GM18870 (cell line): ENCODE results near the gene CHCHD6.

ENCODE experiments used
- ATAC-seq: cut with Tn5 transposase; IDR thresholded peaks from one replicate; pipeline ENCODE4 v1.9.1; 2021; ENCODE audit warnings: moderate library complexity; ENCODE audit not compliant: unreplicated experiment

The CHCHD6 gene

DNA sequence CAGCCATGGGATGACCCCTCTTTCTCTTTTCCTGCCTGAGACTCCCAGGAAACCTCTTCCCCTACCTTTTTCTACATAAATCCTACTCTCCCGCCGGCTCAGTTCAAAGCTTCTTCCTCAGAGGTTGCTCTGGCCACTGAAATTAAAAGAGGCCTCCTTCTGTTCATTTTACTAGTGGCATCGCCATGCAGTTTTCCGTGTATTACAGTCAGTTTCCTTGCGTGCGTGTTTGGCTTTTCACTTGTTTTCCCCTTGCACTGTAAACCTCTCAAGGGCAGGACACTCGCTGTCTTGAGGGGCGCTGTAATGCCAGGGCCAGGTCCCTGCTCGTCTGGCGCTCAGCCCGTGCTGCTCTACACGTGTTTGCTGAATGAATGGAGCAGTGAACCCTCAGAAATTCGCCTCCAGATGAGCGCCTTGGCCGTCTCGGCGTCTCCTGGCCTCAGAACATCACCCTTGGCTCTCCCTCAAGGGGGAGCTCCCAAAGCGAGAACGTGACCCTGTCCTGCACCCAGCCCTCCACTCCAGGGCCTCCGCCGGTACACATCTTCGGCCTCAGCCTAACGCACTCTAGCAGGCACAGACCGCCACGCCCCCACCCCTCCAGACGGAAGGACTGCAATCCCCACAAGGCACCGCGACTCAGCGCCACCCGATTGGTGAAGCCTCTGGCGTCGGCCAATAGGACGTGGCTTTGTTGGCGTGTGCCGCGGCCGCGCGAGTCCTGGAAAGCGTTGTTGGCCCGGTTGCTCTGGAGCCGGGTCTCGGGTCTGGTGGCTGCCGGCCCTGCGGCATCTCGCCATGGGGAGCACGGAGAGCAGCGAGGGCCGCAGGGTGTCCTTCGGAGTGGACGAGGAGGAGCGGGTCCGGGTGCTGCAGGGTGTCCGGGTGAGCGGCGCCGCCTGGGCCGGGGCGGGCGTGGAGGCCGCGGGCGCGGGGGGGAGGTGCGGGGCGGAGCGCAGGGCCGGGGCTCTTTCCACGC lies at the start of gene CHCHD6:
CHCHD6 (plus strand) TSS at position 729 of the 982 bp plus-strand sequence; CDS start at position 802, 73 bp downstream.
- ATAC-seq: peak; percentile 78

DNA sequence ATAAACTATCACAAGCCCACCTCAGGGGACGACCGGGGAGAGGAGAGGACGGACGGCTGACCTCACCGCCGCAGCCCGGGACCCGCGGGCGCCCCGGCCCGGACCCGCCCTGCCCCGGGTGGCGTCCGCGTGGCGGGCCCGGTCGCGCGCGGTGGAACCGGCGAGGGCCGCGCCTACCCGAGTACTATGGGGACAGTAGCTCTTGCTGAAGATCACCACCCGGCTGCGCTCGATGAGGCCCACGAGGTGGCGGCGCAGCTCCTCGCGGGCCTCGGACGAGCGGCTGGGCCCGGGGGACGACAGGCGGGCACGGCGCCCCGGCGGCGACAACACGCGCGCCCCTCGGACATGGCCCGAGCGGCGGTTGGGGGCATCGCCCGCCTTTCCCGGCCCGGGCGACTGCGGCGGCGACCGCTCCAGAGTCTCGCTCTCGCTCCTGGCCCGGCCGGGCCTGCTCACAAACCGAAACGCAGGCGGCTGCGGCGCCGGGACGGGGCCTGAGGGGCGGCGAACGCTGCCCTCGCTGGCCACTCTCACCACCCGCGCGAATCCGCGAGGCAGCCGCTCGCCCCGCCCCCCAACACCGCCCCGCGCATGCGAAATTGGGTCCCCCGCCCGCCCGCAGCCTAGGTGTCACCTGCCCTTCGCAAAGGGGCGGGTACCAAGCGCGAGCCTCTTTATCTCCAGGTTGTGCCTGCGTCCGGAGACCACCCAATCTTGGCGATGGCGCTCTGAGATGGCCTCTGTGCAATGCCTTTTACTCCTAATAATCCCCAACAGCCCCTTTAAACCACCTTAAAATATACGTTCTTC lies 49.3 kb upstream of the CHCHD6 start, which contains the start of gene TXNRD3:
TXNRD3 (minus strand) TSS at position 554 of the 813 bp plus-strand sequence.
- ATAC-seq: no peak

DNA sequence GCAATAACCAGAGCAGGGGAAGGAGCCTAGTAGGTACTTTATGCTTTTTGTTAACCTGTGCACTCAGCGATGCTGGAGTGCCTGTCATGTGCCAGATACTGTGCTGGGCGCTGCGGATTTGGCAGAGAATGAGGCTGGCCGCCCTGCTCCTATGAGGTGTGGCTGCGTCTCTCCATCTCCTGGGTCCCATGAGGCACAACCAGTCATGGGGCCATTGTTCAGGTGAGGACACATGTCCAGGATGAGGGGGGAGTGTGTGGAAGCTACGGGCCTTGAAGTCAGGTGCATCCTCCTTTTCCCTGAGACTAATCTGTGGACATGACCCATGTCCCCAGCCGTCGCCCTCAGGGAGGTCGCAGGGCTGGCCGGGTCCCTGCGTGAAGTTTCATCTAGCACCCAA lies 48.2 kb upstream of the CHCHD6 start:
- ATAC-seq: no peak

GRCh38 chr3:126656371-126657134 lies 47.5 kb upstream of the CHCHD6 start:
- ATAC-seq: no peak

GRCh38 chr3:126657901-126658300 lies 46.1 kb upstream of the CHCHD6 start:
- no peak for ATAC-seq

- ATAC-seq: no peak
Observed at GRCh38 chr3:126658584-126658983, 45.5 kb upstream of the CHCHD6 start.

DNA sequence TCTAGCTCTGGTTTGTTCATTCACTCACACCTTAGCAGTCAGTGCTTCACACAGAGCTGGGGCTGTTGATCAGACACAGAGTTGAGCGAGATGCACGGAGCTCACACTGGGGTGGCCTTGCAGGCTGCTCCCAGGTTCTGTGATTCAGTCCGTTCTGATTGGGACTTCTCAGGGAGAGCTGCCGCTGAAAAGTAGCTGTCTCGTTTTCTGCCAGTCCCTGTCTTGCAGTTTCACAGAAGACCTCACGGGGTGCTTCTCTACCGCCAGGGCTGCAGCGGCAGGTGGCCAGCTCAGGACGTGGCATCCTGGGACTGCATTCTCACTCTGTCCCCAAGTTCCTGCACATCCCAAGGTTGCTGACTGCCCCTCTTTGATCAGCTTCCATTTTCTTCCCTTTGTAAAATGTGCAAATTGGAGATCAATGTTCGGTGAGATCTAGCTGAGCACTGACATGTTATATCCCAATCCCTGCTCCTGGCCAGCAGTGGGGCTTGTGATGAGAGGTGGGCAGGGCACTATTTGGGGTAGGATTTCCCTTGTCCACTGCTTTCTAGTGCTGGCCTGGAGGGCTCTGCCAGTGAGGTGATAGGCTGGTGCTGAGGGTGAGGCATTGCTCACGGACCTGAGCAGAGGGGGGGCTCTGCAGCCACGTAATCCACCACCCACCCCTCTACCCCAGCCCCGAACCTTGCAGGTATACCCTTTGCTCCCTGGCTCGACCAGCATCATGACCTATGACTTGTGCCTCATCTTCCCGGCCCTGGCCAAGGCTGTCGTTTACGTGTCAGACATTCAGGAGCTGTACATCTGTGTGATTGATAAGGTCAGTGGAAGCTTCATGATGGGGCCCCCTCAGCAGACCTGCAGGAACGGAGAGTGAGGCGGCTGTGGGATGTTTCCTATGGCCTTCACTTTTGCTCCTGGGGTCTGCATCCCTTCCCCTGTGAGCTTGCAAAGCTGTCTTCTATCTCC lies 43.8 kb upstream of the CHCHD6 start:
- no peak for ATAC-seq

DNA sequence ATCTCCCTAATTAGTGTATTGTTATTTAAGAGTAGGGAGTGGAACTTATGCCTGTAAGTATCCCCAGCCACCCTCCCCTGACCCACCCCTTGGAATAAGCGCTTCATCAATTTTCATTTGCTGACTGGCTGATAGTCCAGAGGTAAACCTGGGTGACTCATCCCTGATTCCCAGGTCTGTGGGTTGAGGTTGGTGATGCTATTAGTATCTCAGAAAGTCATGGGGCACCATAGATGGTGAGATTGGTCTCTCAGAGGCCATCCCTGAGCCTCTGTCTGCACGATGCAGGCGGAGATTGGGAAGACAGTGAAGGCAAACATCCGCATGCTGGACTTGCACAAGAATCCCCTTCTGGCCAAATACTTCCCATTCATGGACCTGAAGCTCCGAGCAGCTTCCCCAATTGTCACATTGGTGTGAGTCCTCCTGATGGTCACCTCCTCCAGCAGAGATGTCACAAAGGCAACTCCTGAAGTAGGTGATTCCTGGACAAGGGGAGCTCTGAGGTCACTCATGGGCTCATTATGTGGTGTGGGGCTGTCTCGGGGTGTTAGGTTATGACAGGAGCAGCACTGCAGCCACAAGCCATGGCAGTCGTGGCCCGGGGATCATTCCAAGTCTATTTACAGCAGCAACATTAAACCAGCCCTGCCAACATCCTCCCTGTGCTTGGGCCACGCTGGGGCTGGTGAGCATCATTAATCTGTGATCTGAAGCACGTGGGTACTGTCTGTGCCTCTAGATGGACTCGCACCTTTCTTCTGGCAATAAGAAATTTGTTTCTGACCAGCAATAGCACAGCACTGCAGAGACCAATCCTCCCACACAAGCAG lies 42.3 kb upstream of the CHCHD6 start:
- ATAC-seq: no peak

- no peak for ATAC-seq
Observed at GRCh38 chr3:126663257-126663656, 40.8 kb upstream of the CHCHD6 start.

DNA sequence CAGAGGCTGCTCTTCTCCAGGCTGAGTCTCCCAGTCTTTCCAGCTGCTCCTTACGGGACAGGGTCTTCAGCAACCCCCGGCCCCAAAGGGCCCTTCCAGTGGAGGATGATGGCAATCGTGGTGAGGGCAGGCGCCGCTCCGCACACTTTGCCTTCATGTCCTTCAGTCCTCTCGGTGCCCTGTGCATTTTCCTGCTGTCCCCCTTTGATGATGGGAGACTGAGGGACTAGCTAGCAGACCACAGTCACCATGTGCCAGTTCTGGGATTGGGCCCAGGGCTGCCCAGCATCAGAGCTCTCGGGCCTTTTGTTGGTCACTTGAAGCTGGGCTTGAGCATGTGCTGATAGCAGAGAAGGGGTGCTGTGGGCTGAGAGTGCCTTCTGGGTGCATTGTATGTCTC lies 40.3 kb upstream of the CHCHD6 start:
- no peak for ATAC-seq

GRCh38 chr3:126664591-126665214 lies 39.3 kb upstream of the CHCHD6 start:
- ATAC-seq: no peak

DNA sequence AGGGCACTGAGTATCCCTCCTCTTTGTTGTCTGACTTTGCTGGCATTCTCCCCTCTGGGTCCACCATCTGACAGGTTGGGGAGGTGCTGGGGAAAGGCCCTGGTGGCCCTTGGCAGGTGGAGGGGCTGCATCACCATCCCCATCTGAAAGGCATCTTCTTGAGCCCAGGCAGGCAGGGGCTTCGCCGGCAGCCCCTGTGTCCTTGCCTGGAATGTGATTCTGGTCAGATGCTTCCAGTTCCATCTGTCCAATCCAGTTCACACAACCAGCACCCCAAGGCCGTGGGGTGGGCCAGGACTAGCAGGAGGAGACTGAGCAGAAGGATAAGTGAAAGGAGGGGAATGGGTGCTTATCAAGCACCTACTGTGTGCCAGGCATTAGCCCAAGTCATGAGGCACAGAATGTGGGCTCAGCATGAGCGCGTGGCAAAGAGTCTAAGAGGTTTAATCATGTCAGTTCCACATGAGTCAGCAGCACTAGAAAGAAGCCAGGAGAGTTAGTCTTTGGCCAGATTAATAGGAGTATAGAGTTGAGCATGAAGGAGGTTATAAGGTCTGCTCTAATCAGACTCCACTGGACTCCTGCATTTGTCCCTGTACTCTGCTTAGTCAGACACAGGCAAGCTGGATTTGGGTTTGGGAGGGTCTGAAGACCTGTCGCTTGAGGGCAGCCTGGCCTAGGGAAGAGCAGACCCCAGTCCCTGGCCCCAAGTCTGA lies 38.7 kb upstream of the CHCHD6 start:
- no peak for ATAC-seq

GRCh38 chr3:126665959-126666657 lies 37.9 kb upstream of the CHCHD6 start:
- no peak for ATAC-seq

DNA sequence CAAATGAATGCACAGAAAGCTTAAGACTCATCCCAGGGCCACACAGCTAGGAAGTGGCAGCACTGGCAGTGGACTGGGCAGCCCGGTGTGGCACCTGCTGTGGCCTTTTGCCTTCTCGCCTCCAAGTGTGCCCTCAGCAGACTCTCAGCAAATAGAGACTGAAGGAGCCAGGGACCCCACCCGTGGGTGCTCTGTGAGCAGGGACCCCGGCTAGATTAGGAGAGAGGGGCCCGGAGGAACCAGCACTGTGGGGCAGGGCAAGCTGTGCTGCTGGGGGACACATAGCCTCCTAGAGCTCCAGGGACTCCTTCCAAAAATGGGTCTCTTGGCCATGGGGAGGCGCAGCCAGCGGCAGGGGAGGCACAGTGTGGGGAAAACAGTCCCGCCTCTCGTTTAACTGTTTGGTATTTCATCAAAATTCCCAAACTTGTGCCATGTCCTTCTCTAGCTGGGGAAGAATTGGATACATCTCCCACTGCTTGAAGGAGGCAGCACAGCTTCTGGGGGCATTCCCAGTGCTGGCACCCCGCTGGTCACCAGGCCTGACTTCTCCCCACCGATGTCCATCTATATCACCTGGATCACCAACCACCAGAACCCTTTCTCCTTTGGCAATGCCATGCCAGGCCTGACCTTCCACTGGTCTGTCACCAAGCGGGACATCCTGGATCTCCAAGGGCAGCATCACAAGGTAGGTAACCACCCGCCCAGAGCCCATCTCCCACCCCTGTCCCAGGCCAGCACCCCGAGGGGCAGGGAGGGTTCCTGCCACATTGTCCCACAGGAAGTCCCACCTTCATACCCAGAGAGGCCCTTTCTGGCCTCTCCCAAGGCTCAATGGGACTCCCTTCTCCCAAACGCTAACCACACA lies 37.1 kb upstream of the CHCHD6 start:
- ATAC-seq: no peak

DNA sequence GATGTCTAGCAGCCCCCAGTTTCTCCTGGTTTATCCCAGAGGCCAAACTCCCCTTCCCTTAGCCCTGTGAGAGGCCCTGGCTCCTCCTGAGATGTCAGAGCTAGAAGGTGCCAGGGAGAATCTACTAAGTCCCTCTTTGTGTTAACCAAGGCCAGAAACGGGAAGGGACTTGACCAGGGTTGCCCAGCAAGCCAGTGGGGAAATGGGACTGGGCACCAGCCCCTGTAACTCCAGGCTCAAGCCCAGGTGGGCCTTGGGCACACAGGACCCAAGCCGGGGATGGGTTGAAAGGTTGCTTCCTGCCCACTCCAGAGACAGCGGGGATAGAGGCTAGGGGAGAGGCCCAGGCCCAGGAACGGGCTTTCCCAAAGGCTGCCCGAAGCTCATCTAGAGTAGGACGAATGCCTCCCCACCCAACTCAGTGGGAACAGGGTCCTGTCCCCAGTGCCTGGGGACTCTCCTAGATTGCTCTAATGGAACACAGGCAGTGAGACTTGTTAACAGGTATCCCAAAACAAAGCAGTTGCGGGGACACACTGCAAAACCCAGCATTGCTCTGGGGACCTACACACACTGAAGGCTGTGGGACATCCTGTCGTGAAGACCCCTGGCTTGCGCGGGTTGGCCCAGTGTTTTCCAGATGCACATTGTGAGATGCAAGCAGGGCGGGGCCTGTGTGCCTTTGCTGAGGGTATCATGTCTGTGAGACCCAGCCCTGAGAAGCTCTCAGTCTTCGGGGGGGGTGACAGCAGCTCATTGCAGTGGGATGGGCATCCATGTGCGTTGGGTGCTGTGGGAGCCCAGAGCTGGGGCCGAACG lies 36.2 kb upstream of the CHCHD6 start:
- ATAC-seq: no peak
